WI38 (cell line): ENCODE measurements around the gene TOM1L2.

ENCODE experiments used
- H3K4me3 ChIP-seq: 2 replicates; pipeline ENCODE4 v1.5.1; 2011; ENCODE audit warnings: low read depth, mild to moderate bottlenecking, control low read depth, low read length
- CTCF ChIP-seq: IDR thresholded peaks from 2 replicates; pipeline ENCODE4 v1.5.1; 2012; ENCODE audit warnings: low read depth, mild to moderate bottlenecking, control low read depth, low read length

TOM1L2 gene

GRCh38 chr17:17930674-17931073, 41.5 kb downstream of the TOM1L2 start:
- H3K4me3 ChIP-seq, result no peak overlapping the region
- no peak for TF ChIP-seq CTCF

GRCh38 chr17:17929655-17930380, 42.4 kb downstream of the TOM1L2 start:
- no peak for TF ChIP-seq CTCF
- H3K4me3 ChIP-seq, result no peak overlapping the region

GRCh38 chr17:17928398-17929287, 43.6 kb downstream of the TOM1L2 start:
- no peak overlapping the region for H3K4me3 ChIP-seq
- no peak for TF ChIP-seq CTCF

- no peak for TF ChIP-seq CTCF
Observed at GRCh38 chr17:17926840-17927449, 45.3 kb downstream of the TOM1L2 start.

GRCh38 chr17:17926036-17926435, 46.2 kb downstream of the TOM1L2 start:
- TF ChIP-seq CTCF, result no peak
- no peak overlapping the region for H3K4me3 ChIP-seq

More at GRCh38 chr17:17926840-17927449, 45.3 kb downstream of the TOM1L2 start:
- H3K4me3 ChIP-seq, result no peak overlapping the region

GRCh38 chr17:17924857-17925250, 47.3 kb downstream of the TOM1L2 start:
- no peak for TF ChIP-seq CTCF
- no peak overlapping the region for H3K4me3 ChIP-seq
